Measurements from ENCODE around the gene SHC4.

- TF ChIP-seq, protein P1, sequence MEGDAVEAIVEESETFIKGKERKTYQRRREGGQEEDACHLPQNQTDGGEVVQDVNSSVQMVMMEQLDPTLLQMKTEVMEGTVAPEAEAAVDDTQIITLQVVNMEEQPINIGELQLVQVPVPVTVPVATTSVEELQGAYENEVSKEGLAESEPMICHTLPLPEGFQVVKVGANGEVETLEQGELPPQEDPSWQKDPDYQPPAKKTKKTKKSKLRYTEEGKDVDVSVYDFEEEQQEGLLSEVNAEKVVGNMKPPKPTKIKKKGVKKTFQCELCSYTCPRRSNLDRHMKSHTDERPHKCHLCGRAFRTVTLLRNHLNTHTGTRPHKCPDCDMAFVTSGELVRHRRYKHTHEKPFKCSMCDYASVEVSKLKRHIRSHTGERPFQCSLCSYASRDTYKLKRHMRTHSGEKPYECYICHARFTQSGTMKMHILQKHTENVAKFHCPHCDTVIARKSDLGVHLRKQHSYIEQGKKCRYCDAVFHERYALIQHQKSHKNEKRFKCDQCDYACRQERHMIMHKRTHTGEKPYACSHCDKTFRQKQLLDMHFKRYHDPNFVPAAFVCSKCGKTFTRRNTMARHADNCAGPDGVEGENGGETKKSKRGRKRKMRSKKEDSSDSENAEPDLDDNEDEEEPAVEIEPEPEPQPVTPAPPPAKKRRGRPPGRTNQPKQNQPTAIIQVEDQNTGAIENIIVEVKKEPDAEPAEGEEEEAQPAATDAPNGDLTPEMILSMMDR (IDR thresholded peaks at IDR 0.05; ENCODE audit: insufficient read depth, low read length, poor library complexity, severe bottlenecking): no peak
- no peak for TF ChIP-seq EZH2phosphoT487 (conservative IDR thresholded peaks at IDR 0.05; ENCODE audit: low read length)
These were observed 18.2 kb upstream of the SHC4 start for GRCh38 chr15:48981941-48982340.

All from SU-DHL-6 (cell line).